ENCODE data around the gene C19orf47.

C19orf47 gene

DNA sequence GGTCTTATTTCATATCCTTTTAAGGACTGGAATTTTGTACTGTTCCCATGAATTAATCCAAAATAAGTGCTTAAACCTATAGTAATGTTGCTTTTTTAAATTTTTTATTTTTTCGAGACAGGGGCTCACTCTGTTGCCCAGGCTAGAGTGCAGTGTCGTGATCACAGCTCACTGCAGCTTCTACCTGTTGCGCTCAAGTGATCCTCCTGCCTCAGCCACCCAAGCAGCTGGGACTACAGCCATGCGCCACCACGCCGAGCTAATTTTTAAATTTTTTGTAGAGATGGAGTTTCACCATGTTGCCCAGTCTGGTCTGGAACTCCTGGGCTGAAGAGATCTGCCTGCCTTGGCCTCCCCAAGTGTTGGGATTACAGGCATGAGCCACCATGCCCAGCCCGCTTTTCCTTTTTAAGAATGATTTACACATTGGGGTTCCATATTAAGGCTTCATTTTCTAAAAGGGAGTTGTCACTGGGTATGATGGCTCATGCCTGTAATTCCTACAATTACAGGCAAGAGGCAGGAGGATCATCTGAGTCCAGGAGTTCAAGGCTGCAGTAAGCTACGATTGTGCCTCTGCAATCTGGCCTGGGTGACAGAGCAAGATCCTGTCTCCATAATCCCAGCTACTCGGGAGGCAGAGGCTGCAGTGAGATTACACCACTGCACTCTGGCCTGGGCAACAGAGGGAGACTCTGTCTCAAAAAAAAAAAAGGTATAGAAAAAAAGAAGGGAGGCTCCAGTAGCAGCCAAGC lies 34.8 kb downstream of the C19orf47 start:
- no peak for DNase-seq

DNA sequence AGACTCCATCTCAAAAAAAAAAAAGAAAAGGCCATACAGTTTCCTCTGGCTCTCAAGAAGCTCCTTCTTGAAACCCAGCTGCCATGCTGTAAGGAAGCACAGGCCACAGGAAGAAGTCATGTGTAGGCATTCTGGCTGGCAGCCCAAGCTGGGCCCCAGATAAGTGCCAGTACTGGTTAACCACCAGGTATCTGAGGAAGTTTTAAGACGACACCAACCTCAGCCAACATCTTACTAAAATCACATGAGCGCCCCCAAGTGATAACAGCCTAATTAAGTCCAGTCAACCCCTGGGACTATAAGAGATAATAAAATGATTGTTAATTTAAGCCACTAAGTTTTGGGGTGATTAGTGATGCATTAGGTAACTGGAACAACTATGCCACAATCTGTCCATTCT lies 35.7 kb downstream of the C19orf47 start:
- no peak for DNase-seq

DNA sequence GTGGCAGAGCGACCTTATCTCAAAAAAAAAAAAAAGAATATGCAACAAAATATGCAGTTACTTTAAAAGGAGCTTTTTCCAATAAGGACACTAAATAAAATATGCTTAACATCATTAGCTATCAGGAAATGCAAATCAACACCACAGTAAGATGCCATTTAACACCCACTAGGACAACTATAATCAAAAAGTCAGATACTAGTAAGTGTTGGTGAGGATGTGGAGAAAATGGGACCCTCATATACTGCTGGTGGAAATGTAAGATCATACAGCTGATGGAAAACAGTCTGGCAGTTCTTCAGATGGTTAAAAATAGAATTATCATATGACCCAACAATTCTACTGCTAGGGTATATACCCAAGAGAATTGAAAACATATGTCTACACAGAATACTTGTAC lies 38.5 kb downstream of the C19orf47 start:
- DNase-seq = no peak

DNA sequence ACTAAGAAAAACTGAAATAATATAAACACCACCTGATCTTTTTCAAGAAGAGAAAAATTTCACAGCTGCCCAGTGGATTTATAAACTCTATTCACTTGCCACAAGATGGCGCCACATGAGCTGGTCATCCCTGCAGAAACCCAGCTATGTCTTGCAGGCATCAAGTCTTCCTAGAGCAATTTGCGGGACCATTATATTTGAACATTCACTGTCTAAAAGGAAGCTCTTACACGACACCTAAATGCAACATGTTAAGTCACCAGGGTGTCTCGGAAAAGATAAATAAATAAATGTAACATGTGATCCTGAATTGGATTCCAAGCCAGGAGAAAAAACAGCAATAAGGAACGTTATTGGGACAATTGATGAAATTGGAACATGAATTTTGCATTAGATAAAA lies 42.8 kb downstream of the C19orf47 start:
- DNase-seq = peak; percentile 89 to 93

DNA sequence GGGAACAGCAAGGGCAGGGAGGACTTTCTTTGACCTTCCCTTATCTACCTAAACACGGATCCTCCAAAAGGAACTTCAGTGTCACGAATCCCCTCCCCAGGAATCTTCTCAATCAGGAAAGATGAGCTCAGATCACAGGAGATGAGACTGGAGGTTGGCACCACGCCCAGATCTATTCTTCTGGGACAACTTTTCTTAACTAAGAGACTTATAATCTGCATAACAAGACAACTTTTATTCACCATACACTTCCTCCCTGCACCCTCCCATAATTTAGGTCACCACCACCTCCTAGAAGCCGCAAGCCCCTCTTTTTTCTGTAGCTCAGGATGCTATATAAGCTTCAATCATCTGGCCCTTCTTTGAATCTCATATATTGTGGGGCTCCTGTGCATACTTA lies 43.9 kb downstream of the C19orf47 start:
- no peak for DNase-seq

DNA sequence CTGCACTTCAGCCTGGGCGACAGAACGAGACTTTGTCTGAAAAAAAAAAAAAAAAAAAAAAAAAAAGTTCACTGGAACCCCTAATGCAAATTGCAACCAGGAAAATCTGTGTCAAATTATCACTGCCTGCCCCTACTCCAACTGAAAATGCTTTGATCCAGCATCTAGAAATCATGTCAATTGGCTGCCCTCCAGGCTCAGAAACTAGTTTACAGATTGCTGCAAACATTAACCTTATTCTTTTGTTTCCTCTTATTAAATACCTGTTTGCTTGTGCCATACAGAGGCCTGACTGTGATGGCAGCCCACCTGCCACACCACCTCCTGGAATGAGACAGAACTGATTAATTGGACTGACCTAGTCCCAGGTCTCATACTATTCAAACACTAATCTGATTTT lies 44.4 kb downstream of the C19orf47 start:
- no peak for DNase-seq

DNA sequence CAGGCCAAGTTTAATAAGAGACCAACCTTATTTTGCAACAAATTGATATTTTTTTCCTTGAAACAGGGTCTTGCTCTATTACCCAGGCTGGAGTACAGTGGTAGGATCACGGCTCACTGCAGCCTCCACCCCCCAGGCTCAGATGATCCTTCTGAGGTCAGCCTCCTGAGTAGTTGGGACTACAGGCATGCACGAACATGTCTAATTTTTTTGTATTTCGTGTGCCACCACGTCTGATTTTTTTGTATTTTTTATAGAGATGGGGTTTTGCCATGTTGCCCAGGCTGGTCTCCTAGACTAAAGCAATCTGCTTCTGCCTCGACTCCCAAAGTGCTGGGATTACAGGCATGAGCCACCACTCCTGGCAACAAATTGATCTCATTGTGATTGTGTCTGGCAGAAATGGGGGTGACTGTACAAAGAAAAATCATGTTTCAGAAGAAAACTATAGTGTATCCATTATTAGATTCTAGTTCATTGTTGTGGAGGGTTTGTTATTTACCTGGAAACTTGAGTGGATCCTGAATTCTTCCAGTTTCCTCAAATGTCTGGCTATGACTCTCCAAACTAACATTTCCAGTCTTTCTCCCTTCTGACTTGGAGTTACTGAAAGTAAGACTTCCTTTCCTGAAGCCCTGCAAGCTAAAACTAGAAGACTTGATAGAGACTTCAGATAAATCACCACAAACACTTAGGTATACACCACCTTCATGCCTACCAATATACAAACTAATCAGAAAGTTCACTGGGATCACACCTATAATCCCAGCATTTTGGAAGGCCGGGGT lies 45.8 kb downstream of the C19orf47 start:
- DNase-seq = no peak

DNA sequence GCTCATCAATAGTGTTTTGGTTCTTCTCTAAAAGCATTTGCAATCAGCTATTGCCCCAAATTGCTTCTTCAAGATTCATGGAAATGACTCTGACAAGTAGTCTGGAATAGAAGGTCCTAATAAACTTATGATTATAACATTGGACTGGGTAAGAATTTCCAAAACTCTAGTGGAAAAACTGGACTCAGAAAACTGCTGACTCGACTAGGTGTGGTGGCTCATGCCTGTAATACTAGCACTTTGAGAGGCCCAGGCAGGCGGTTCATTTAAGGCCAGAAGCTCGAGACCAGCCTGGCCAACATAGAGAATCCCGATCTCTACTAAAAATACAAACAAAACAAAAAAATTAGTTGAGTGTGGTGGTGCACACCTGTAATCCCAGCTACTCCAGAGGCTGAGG lies 47.5 kb downstream of the C19orf47 start:
- no peak for DNase-seq

DNA sequence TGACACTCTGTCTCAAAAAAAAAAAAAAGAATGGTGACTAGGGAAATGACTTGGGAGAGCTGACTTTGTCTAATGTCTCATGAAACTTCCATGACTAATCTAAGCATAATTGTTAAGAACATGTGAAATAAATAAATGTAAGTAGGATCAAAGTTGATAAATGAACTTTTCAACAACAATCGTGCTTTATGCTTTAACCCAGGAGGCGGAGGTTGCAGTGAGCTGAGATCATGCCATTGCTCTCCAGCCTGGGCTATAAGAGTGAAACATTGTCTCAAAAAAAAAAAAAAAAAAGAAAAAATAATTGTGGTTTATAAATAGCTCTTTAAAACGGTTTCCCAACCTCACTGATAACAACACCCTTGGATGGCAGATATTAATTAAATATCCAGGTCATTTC lies 50.2 kb downstream of the C19orf47 start:
- DNase-seq = no peak

DNA sequence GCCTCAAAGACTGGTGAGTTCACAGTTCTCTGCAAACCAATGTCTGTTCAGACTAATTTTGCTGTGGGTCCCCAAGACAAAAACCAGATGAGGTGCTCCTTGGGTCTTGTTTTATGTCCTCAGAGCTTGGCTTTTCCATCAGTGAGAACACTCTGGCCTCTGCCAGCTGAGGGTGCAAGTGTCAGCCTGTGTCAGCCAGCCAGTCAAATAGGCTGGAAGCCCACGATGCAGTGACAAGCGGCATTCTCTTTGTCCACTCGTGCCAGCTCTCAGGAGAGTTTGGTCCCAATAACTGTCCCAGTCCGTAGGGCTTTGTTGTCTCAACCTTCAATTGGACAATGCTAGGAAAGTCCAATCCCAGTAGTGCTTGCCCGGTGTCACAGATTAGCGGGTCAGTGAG lies 53.6 kb downstream of the C19orf47 start:
- DNase-seq = no peak

DNA sequence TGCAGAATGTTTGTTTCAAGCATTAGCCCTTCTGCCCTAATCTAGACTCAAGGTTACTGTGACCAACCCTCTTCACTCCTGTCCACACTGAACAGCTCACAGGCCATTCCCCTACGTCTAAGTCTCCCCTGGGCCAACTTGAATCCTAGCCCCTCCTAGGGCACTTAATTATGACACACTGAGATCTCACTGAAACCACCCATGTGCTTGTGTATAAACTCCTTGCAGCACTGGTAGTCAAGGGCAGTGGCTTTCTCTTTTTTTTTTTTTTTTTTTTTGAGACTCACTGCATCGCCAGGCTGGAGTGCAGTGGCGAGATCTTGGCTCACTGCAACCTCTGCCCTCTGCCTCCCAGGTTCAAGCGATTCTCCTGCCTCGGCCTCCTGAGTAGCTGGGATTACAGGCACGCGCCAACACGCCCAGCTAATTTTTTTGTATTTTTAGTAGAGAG lies 61.2 kb downstream of the C19orf47 start:
- no peak for DNase-seq

DNA sequence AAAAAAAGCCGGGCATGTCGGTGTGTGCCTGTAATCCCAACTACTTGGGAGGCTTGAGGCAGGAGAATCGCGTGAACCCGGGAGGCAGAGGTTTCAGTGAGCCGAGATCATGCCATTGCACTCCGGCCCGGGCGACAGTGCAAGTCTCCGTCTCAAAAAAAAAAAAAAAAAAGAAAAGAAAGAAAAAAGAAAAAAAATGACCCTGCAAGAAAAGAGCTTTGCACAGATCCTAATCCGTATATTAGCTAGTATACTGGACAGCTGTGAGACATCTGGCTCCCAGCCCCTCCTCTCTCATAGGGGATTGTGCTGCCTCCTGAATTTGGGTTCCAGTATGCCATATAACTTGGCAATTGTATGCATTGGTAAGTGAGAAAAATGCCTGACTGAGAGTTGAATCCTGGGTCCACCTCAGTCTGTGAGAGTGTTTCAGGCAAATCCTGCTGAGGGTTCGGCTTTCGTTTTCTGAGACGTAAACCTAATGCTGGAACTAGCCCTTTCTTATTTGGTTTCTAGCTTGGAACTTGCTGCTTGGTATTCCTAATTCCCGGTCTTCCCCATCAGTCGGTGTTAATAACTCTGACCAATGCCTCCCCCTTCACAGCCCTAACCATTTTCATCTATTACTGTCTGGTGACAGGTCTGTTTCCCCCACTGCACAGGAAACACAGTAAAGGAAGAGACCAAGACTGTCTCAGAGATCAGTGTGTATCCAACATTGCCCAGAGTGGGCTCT lies 61.8 kb downstream of the C19orf47 start:
- no peak for DNase-seq

DNA sequence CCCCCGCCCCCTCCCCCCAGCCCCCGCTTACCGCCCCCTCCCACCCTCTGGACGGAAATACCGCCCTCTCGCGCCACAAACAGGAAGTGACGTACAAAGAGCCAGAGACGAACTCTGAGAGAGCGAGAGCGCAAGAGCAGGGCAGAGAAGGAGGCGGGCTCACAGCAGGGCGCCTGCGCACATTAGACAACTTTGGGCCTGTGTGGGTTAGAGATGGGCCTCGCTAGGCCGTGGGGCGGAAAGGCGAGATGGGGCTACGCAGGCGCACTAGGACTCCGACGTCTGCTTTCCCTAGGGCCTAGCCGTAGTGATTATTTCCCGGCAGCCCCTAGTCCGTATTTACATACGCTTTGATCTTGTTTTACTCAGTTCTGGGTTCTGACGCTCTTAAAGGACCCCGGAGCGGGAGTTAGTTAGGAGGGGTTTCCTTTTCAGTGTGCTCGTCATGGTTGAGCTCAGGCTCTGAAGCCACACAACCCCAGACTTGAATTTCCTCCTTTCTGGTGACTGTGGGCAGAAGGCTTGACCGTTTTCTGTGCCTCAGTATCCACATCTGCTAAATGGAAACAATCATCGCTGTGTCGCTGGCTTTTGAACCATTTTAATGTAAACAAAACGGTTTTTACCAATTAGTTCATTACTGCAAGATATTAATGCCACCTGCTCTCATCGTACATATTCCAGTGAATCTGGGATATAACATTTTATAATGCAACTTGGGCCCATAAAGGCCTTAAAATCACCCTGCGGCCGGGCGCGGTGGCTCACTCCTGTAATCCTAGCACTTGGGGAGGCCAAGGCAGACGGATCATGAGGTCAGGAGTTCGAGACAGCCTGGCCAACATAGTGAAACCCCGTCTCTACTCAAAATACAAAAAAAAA lies 62.6 kb downstream of the C19orf47 start:
- DNase-seq = peak; percentile 100

DNA sequence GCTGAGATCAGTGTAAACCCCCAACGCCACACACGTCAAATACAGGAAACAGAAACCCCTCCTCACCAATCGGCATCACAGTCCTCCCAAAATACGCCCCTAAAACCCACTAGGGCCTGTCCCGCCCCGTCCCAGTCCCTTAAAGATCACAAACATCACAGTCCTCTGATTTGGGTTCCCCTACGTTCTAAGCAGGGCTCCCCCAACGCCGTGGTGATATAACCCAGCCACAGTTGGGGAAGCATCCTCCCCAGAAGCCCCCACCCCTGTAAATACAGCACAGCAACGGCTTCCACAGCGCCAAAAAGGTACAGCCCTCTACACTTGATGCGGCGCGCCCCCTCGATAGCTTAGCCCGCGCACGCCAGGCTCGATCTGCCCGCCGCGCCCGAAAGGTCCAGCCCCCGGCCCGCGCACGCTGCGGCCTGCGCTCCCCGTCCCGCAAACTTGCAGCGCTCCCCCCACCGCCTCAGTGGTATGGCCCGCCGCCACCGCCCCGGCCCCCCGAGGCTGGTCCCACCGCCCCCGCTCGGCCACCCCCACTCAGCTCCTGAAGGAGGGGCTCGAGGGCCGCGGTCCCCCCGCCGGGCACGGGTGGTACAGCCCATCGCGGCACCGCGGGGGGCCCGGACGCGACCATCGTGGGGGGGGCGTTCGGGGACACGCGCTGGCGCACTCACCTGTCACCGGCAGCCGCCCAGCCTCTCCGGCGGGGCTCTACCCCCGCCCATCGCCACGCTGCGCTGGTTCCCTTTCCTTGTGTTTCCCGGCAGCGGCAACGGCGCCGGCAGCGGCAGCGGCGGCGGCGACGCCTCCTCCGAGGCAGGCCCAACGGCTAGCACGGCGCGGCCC lies 63.5 kb downstream of the C19orf47 start, which contains the start of gene AKT2:
TSS of gene AKT2 (minus strand) at position 845 of the 852 bp plus-strand sequence. CDS start 20,078 bp downstream, outside the sequence.
- peak; percentile 78 to 83 for DNase-seq

DNA sequence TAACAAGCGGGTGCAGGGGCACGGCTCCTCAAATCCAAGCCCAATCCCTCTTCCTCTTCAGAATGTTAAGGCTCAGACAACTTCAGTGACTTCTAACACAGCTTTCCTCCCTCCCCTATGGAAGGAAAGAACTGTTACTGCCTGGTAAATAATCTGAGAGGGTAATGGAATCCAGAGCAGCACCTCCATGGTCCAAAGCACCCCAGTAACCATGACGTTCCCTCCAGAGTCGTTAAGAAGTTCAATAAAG lies 64.0 kb downstream of the C19orf47 start:
- DNase-seq = no peak

DNA sequence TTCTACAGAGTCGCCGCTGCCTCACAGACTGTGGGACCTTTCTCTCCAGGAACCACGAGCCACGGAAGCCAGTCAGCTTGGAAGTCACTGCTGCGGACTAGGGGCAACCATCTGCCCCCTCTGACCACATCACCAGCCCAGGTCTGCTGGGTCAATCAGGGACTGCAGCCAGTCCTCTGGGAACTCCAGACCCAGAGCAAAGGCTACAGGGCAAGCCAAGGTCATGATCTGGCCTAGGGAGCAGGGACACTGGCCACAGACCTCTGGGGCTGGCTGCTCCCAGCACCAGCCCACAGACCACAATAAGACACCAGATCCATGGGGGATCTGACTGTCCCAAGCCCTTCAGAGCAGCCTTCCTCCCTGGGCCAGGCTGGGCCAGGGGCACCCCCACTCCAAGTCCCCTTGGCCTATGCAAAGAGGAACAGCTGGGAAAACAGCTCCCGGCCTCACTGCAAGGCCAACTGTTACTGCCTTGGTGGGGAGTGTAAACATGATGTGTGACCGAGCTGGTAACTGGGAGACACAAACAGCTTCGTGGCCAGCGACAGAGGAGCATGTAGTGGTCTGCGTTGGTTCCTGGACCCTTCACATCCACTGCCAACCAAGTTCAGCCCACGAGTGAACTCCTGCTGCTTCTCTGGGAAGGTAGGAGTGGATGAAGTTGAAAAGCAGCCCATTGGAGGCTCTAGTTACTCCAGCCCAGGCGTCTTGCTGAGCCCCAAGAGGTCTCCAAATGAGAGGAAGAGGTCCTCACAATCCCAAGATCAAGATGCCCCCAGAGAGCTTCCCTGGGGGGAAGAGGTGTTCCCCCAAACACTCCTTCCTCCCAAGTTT lies 64.6 kb downstream of the C19orf47 start:
- peak in 1 of 2 experiments; percentile 32 for DNase-seq

DNA sequence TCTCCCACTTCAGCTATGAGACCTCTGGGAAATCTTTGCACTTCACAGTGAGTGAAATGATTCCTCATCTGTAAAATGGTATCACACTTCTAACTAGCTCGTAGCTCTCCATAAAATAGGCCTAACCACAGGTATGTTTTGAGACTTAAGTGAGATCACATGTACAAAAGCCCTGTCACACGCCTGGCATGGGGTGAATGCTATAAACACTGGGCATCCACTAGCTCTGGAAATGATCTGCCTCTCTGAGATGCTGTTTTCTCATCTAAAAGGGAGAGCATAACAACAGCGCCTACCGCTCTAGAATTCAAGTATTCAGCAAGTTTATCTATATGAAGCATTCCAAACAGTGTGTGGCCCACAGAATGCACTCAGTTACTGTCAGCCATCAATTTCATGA lies 65.3 kb downstream of the C19orf47 start:
- DNase-seq = no peak

DNA sequence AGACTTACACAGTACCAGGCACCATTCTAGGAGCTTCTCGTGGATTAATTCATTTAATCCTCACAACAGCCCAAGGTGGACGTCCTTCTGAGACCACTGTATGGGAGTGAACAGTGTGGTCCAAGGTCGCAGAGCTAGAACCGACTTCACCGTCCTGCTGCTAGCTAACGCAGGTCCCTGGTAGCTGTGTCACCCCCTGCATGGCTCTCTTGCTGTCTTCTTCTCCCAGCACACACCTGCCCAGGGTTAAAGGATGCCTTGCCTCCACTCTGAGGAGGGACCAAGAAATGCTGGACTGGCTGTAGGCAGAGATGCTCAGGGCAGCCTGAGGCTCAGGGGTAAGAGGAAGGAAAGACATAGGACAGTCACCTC lies 66.0 kb downstream of the C19orf47 start:
- no peak for DNase-seq

DNA sequence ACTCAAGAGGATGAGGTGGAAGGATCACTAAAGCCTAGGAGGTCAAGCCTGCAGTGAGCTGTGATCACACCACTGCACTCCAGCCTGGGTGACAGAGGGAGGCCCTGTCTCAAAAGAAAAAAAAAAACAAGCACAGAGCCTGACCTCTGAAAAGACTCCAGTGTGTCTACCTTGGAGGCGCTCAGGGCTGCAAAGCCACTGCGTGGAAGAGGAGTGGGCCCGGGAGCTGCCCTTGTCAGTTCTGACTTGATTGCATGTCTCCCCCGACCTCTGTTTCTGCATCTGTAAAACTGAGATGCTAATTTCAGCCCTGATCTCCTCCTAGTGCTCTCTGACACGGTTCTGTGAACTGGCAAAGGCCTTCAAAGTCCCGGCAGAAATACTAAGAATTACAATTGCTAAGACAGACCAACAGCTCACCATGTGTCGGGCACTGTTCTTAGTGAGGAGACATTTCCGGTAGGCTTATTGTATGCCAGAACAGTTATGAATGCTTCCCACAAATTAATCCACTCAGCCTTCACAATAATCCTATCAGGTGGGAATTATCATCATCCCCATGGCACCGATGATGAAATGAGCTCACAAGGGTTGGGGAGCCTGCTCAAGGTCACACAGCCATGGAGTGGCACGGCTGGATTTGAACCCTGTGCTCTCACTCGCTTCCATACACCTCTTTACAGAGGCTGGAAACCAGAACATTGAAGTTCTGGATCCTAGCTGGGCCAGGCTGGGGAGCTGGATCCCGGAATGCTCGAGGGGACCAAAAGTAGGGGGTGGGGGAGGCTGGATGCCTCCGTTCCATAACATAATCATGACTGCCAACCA lies 66.6 kb downstream of the C19orf47 start:
- no peak for DNase-seq
